ENCODE data around the gene PLET1. TPM values are rescaled to one million over a fixed set of nuclear protein-coding genes. Genes with fewer than 3 reads are reported as not detected.

PLET1 gene
- total and polyA plus RNA-seq, 2 of the 4 experiments (the other 2 are of a cell fraction), result not detected

GRCh38 chr11:112302226-112302868 is 41.7 kb upstream of the PLET1 start:
- peak overlapping the region; percentile 71 for H2BK5ac ChIP-seq (ENCODE audit: low read depth, low read length, poor library complexity, severe bottlenecking)
- no TSS peak for BruUV-seq (replicated peaks)
- peak overlapping the region; percentile 79 for H3K4me2 ChIP-seq (ENCODE audit: low read depth, low read length)
- 20% methylated on average over 1 of the region's 5 CpGs; no CpG with 5 or more reads in 1 of the 2 experiments for WGBS, 2 experiments (ENCODE audit: extremely low coverage in 2 of 2, insufficient read length in 1 of 2)
- peak overlapping the region; percentile 97 for H2BK120ac ChIP-seq (ENCODE audit: low read depth, low read length)
- no peaks in the 10 kb centered on the region for H4K20me1 ChIP-seq (ENCODE audit: insufficient read depth, low read length)
- peak; percentile 64 for ATAC-seq (ENCODE audit: low read depth)
- peak overlapping the region; percentile 35; the same call in 1 of the 2 replicates for H3K56ac ChIP-seq (ENCODE audit: extremely low read depth, insufficient read depth, low read length)
- H3K4me3 ChIP-seq (ENCODE audit: insufficient read depth, low read depth, low read length), result no peak overlapping the region
- peak overlapping the region; percentile 69; the same call in 2 of the 3 replicates for H2BK15ac ChIP-seq (ENCODE audit: low read depth, low read length)
- H2AFZ ChIP-seq (replicated peaks; ENCODE audit: low read length, poor library complexity), result peak overlapping the region; percentile 71
- no peaks in the 10 kb centered on the region for H3K27me3 ChIP-seq (ENCODE audit: control insufficient read depth, insufficient read depth, low read length)
- H3K4ac ChIP-seq (ENCODE audit: low read depth, low read length), result peak overlapping the region; percentile 85
- dilution Hi-C loops (cut with HindIII; ENCODE audit: low sequenced_read_pairs, unreplicated experiment), result no loop called here
- H3K9me3 ChIP-seq (ENCODE audit: control insufficient read depth, insufficient read depth, low read length), result no peaks in the 10 kb centered on the region
- H3K79me1 ChIP-seq (ENCODE audit: low read depth in 1 of 2, low read length in 2 of 2), result no peaks in the 10 kb centered on the region
- H3K27ac ChIP-seq (ENCODE audit: insufficient read depth, low read length), result peak overlapping the region; percentile 79; the same call in 1 of the 2 replicates
- intact Hi-C loops (cut with micrococcal nuclease), result loop anchor here (10.0 kb wide), 1 partner anchor 1572 kb away; the partner anchor contains the start of gene USP28
- H3K9me1 ChIP-seq (ENCODE audit: insufficient read depth, low read length), result peaks cover 20% of the 10 kb centered on the region; the same call in 1 of the 2 replicates
- in situ Hi-C loops (cut with MboI; ENCODE audit: low sequenced_read_pairs), result no loop called here
- H3K23ac ChIP-seq (ENCODE audit: low read depth, low read length), result peak overlapping the region; percentile 91
- H3K9ac ChIP-seq (ENCODE audit: low read depth, low read length), result peak overlapping the region; percentile 68
- H3K4me1 ChIP-seq (ENCODE audit: control insufficient read depth, insufficient read depth, low read length), result peaks cover 9% of the 10 kb centered on the region
- POLR2A ChIA-PET (ENCODE audit: unreplicated experiment), result no interaction called here
- H2AK9ac ChIP-seq (replicated peaks; ENCODE audit: low read depth, low read length, poor library complexity), result no peak overlapping the region
- peak overlapping the region; percentile 14 to 80 for H4K8ac ChIP-seq (ENCODE audit: low read depth in 2 of 2, low read length in 2 of 2)
- H2AK5ac ChIP-seq (ENCODE audit: low read depth, low read length), result peak overlapping the region; percentile 43
- H3K36me3 ChIP-seq (ENCODE audit: control insufficient read depth, insufficient read depth, low read length), result no peaks in the 10 kb centered on the region
- CTCF ChIA-PET, result interaction anchor here (0.6 to 1.3 kb wide), 3 partner anchors 22 to 286 kb away, joined by 3 to 5 read pairs (median 3); no protein-coding TSS in a partner anchor
- H3K18ac ChIP-seq (ENCODE audit: low read depth, low read length), result peak overlapping the region; percentile 95
- peak overlapping the region; percentile 80 for H4K5ac ChIP-seq (ENCODE audit: low read depth, low read length)
- H2BK20ac ChIP-seq (ENCODE audit: low read depth, low read length), result peak overlapping the region; percentile 98
- peak overlapping the region; percentile 53 for H3K14ac ChIP-seq (replicated peaks; ENCODE audit: low read depth, low read length)
- peak; percentile 30 for DNase-seq
- H4K91ac ChIP-seq (ENCODE audit: insufficient read depth, low read depth, low read length), result peak overlapping the region; percentile 77
- peak; percentile 89 for TF ChIP-seq MAFK (IDR thresholded peaks at IDR 0.05; ENCODE audit: low read depth, low read length)
- no peak for TF ChIP-seq ELK1 (IDR thresholded peaks at IDR 0.05; ENCODE audit: borderline replicate concordance, low read depth, low read length)
- peak; percentile 99 for TF ChIP-seq NFE2L2 (IDR thresholded peaks at IDR 0.05; ENCODE audit: low read depth, low read length)
